ENCODE measurements around the gene CNPY1. TPM values are rescaled to one million over a fixed set of nuclear protein-coding genes. Genes with fewer than 3 reads are reported as not detected.

The CNPY1 gene
- polyA plus RNA-seq, 1 of the 3 experiments (the other 2 are of a cell fraction) = not detected

DNA sequence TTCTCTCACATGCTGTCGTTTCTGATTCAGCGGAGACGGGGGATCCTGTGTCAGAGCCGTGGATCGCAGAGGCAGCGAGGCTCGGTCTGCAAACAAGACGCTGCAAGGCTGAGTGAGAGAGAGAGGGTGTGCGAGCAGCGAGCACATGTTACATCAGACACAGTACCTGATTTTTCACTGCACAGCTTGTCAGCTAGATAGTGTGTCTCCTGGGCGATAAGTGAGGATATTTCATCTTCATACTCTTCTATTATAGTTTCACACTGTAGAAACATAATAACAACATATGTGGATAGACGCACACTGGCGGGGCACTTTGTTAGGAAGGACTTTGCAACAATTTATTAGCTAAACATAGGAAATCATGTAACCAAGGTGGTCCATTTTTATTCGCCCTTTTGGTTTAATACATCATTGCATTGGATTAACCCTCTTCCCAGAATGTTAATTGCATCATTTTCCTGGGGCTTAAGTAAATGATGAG lies 39.5 kb downstream of the CNPY1 start:
- no peaks in the 10 kb centered on the region for H3F3A ChIP-seq (replicated peaks; ENCODE audit: insufficient read depth)
- H3K79me2 ChIP-seq (ENCODE audit: insufficient read depth) = no peaks in the 10 kb centered on the region
- H3K4me2 ChIP-seq = 0 out of 2 replicates have a peak overlapping the region, but pooled peaks have one; percentile 24
- H3K4me1 ChIP-seq (ENCODE audit: control insufficient read depth in 1 of 2, insufficient read depth in 2 of 2, low read depth in 1 of 2, low read length in 1 of 2) = no peaks in the 10 kb centered on the region
- no peaks in the 10 kb centered on the region for H4K20me1 ChIP-seq (ENCODE audit: insufficient read depth)
- H2AFZ ChIP-seq (ENCODE audit: low read depth) = no peak overlapping the region
- 10% methylated on average over 14 of the region's 14 CpGs for WGBS (ENCODE audit: low lambda C conversion rate)
- no peaks in the 10 kb centered on the region for H3K9me2 ChIP-seq
- no peak for DNase-seq
- ChIA-PET POLR2A (no interaction called here), CTCF (interaction anchor here (0.9 to 1.1 kb wide), 3 partner anchors 27 to 40 kb away, joined by 3 read pairs; no protein-coding TSS in a partner anchor)
- H3K27ac ChIP-seq (ENCODE audit: low read depth in 2 of 2, low read length in 1 of 2) = no peak overlapping the region
- H3K36me3 ChIP-seq (replicated peaks in 1 of 2; ENCODE audit: control insufficient read depth in 1 of 2, insufficient read depth in 2 of 2, low read length in 1 of 2) = no peaks in the 10 kb centered on the region
- no peaks in the 10 kb centered on the region for H3K9me3 ChIP-seq
- peaks cover 77% of the 10 kb centered on the region for H3K27me3 ChIP-seq (ENCODE audit: insufficient read depth)
- peak overlapping the region in 1 of 2 experiments; percentile 38; a peak in 2 of 4 replicates for H3K4me3 ChIP-seq (ENCODE audit: low read depth in 2 of 2, low read length in 1 of 2)
- TF ChIP-seq GATA2 (CRISPR knock-in tag; IDR thresholded peaks at IDR 0.05) = no peak
- TF ChIP-seq, protein P1, sequence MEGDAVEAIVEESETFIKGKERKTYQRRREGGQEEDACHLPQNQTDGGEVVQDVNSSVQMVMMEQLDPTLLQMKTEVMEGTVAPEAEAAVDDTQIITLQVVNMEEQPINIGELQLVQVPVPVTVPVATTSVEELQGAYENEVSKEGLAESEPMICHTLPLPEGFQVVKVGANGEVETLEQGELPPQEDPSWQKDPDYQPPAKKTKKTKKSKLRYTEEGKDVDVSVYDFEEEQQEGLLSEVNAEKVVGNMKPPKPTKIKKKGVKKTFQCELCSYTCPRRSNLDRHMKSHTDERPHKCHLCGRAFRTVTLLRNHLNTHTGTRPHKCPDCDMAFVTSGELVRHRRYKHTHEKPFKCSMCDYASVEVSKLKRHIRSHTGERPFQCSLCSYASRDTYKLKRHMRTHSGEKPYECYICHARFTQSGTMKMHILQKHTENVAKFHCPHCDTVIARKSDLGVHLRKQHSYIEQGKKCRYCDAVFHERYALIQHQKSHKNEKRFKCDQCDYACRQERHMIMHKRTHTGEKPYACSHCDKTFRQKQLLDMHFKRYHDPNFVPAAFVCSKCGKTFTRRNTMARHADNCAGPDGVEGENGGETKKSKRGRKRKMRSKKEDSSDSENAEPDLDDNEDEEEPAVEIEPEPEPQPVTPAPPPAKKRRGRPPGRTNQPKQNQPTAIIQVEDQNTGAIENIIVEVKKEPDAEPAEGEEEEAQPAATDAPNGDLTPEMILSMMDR (IDR thresholded peaks at IDR 0.05) = no peak
- TF ChIP-seq NRF1 (IDR thresholded peaks at IDR 0.05; ENCODE audit: low read depth, low read length) = no peak
- TF ChIP-seq GABPA (IDR thresholded peaks at IDR 0.05; ENCODE audit: low read depth) = no peak
- TF ChIP-seq EP300 (IDR thresholded peaks at IDR 0.05; ENCODE audit: borderline replicate concordance in 1 of 2, low read depth in 1 of 2, low read length in 1 of 2) = no peak
- TF ChIP-seq, protein P2, sequence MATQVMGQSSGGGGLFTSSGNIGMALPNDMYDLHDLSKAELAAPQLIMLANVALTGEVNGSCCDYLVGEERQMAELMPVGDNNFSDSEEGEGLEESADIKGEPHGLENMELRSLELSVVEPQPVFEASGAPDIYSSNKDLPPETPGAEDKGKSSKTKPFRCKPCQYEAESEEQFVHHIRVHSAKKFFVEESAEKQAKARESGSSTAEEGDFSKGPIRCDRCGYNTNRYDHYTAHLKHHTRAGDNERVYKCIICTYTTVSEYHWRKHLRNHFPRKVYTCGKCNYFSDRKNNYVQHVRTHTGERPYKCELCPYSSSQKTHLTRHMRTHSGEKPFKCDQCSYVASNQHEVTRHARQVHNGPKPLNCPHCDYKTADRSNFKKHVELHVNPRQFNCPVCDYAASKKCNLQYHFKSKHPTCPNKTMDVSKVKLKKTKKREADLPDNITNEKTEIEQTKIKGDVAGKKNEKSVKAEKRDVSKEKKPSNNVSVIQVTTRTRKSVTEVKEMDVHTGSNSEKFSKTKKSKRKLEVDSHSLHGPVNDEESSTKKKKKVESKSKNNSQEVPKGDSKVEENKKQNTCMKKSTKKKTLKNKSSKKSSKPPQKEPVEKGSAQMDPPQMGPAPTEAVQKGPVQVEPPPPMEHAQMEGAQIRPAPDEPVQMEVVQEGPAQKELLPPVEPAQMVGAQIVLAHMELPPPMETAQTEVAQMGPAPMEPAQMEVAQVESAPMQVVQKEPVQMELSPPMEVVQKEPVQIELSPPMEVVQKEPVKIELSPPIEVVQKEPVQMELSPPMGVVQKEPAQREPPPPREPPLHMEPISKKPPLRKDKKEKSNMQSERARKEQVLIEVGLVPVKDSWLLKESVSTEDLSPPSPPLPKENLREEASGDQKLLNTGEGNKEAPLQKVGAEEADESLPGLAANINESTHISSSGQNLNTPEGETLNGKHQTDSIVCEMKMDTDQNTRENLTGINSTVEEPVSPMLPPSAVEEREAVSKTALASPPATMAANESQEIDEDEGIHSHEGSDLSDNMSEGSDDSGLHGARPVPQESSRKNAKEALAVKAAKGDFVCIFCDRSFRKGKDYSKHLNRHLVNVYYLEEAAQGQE (IDR thresholded peaks at IDR 0.05; ENCODE audit: low read depth, low read length) = no peak
- TF ChIP-seq, protein P3, sequence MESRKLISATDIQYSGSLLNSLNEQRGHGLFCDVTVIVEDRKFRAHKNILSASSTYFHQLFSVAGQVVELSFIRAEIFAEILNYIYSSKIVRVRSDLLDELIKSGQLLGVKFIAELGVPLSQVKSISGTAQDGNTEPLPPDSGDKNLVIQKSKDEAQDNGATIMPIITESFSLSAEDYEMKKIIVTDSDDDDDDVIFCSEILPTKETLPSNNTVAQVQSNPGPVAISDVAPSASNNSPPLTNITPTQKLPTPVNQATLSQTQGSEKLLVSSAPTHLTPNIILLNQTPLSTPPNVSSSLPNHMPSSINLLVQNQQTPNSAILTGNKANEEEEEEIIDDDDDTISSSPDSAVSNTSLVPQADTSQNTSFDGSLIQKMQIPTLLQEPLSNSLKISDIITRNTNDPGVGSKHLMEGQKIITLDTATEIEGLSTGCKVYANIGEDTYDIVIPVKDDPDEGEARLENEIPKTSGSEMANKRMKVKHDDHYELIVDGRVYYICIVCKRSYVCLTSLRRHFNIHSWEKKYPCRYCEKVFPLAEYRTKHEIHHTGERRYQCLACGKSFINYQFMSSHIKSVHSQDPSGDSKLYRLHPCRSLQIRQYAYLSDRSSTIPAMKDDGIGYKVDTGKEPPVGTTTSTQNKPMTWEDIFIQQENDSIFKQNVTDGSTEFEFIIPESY (IDR thresholded peaks at IDR 0.05; ENCODE audit: borderline replicate concordance, low read depth) = no peak
- no peak overlapping the region for H3K9ac ChIP-seq

DNA sequence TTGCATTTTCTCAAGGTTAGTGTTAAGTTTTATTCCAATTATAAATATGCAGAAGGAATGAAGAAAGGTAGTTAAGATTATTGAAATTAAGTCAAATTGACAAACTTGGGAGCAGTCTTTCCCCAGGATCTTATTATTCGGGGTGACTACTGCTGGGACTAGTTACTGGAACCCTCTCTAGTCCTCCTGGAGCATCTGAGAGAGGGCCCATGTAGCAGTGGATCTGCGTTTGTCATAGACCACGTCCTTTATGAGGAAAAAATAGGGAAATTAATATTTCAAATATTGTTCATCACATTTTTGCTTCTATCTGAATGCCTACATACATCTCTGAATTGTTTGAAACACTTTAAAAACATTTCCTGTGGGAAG lies 41.0 kb downstream of the CNPY1 start:
- CTCF ChIA-PET = interaction anchor here (0.8 to 1.6 kb wide), 5 partner anchors 15 to 126 kb away, joined by 3 to 5 read pairs (median 3); no protein-coding TSS in a partner anchor

More for the DNA sequence above, 41.0 kb downstream of the CNPY1 start:
- no peaks in the 10 kb centered on the region for H4K20me1 ChIP-seq (ENCODE audit: insufficient read depth)
- no peak for DNase-seq
- POLR2A ChIA-PET = no interaction called here
- no peaks in the 10 kb centered on the region for H3F3A ChIP-seq (replicated peaks; ENCODE audit: insufficient read depth)
- H3K79me2 ChIP-seq (ENCODE audit: insufficient read depth) = no peaks in the 10 kb centered on the region
- WGBS (ENCODE audit: low lambda C conversion rate) = 2% methylated on average over 3 of the region's 3 CpGs
- peaks cover 75% of the 10 kb centered on the region for H3K27me3 ChIP-seq (ENCODE audit: insufficient read depth)
- H3K36me3 ChIP-seq (replicated peaks in 1 of 2; ENCODE audit: control insufficient read depth in 1 of 2, insufficient read depth in 2 of 2, low read length in 1 of 2) = no peaks in the 10 kb centered on the region
- H3K4me3 ChIP-seq (ENCODE audit: low read depth in 2 of 2, low read length in 1 of 2) = no peak overlapping the region
- no peak overlapping the region for H3K4me2 ChIP-seq
- no peak overlapping the region for H2AFZ ChIP-seq (ENCODE audit: low read depth)
- TF ChIP-seq, protein P2 (IDR thresholded peaks at IDR 0.05; ENCODE audit: low read depth, low read length) = no peak
- TF ChIP-seq, protein P4, sequence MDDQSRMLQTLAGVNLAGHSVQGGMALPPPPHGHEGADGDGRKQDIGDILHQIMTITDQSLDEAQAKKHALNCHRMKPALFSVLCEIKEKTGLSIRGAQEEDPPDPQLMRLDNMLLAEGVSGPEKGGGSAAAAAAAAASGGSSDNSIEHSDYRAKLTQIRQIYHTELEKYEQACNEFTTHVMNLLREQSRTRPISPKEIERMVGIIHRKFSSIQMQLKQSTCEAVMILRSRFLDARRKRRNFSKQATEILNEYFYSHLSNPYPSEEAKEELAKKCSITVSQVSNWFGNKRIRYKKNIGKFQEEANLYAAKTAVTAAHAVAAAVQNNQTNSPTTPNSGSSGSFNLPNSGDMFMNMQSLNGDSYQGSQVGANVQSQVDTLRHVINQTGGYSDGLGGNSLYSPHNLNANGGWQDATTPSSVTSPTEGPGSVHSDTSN (IDR thresholded peaks at IDR 0.05) = no peak
- TF ChIP-seq EZH2phosphoT487 (IDR thresholded peaks at IDR 0.05; ENCODE audit: borderline replicate concordance, low read depth) (no peak), NFIC (IDR thresholded peaks at IDR 0.05; ENCODE audit: borderline replicate concordance) (no peak), TEAD4 (IDR thresholded peaks at IDR 0.05; ENCODE audit: borderline replicate concordance, insufficient read depth) (no peak), ELF1 (IDR thresholded peaks at IDR 0.05) (no peak), POLR2AphosphoS5 (IDR thresholded peaks at IDR 0.05; ENCODE audit: low read depth, low read length) (no peak), JUND (IDR thresholded peaks at IDR 0.05) (no peak), GATA2 (CRISPR knock-in tag; IDR thresholded peaks at IDR 0.05) (no peak)
- no peaks in the 10 kb centered on the region for H3K9me3 ChIP-seq
- no peaks in the 10 kb centered on the region for H3K9me2 ChIP-seq
- no peak overlapping the region for H3K9ac ChIP-seq
- H3K27ac ChIP-seq (ENCODE audit: low read depth in 2 of 2, low read length in 1 of 2) = no peak overlapping the region
- H3K4me1 ChIP-seq (ENCODE audit: control insufficient read depth in 1 of 2, insufficient read depth in 2 of 2, low read depth in 1 of 2, low read length in 1 of 2) = no peaks in the 10 kb centered on the region

All from SK-N-SH (cell line).